ENCODE results near the gene FAM78A. TPM values are rescaled to one million over a fixed set of nuclear protein-coding genes. Genes with fewer than 3 reads are reported as not detected.

Gene FAM78A
- polyA plus RNA-seq, 1 experiment = 0.40 TPM

DNA sequence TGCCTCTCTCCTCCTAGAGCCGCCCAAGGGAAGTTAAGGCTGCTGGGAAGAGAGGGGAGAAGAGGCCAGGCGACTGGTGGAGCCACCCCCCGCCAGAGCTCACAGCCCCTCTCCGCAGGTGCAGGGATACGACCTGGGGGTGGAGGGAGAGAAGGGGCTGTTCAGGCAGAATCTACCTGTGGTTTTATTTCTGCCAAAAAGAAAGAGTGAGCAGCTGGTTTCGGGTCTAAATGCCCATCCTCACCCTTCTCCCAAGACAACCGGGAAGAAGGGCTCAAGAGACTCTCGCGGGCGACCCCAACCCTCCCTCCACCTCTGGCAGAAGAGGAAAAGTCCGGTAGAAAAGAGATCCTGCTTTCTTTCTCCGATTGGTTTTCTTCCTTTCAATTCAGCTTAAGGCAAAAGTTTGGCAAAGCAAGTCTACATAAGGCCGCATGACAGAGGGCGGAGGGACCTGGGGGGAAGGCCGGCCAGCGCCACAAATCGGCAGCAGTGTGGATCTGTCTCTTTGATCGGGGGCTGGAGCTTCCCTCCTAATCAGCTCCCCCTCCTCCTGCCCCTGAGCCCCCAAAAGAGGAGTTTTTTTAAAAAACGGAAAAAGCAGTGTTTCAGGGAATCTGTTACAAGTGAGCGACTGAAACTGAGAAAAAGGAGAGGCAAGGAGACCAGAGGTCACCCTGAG is 16.3 kb downstream of the FAM78A start:
- TF ChIP-seq, protein P1, sequence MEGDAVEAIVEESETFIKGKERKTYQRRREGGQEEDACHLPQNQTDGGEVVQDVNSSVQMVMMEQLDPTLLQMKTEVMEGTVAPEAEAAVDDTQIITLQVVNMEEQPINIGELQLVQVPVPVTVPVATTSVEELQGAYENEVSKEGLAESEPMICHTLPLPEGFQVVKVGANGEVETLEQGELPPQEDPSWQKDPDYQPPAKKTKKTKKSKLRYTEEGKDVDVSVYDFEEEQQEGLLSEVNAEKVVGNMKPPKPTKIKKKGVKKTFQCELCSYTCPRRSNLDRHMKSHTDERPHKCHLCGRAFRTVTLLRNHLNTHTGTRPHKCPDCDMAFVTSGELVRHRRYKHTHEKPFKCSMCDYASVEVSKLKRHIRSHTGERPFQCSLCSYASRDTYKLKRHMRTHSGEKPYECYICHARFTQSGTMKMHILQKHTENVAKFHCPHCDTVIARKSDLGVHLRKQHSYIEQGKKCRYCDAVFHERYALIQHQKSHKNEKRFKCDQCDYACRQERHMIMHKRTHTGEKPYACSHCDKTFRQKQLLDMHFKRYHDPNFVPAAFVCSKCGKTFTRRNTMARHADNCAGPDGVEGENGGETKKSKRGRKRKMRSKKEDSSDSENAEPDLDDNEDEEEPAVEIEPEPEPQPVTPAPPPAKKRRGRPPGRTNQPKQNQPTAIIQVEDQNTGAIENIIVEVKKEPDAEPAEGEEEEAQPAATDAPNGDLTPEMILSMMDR (IDR thresholded peaks at IDR 0.05; ENCODE audit: low read depth, low read length) = no peak
- H3K27me3 ChIP-seq (ENCODE audit: control insufficient read depth, insufficient read depth, low read length) = no peaks in the 10 kb centered on the region
- ChIA-PET CTCF (no interaction called here), POLR2A (no interaction called here)
- H3K9me3 ChIP-seq (ENCODE audit: control insufficient read depth, insufficient read depth, low read length) = no peaks in the 10 kb centered on the region; the same call in 1 of the 2 replicates
- H3K27ac ChIP-seq (ENCODE audit: low read depth, low read length) = no peak overlapping the region
- H3K4me3 ChIP-seq (ENCODE audit: low read depth, low read length) = no peak overlapping the region
- no peak for DNase-seq (ENCODE audit: low read depth, low spot score)

DNA sequence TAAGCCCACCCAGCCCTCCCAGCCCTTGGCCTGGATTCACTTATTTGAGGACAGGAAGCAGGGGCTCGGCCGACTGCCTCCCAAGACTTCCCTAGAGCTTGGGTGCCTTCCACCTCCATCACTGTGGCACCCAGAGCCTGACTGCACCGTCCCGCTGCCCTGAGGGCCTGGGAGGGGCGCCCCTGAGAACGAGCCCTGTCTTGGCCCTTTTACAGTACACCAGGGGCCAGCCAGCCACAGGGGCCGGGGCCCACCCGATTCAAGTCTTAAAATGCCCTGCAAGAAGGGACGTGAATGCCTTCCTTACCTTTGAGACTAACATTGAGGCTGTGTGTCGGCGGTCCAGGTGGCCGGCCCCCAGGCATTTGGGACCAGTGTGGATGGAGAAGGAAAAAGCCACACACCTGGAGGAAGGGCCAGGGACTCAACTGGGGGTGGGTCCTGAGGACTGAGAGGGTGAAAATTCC is 16.8 kb downstream of the FAM78A start:
- no peaks in the 10 kb centered on the region for H3K27me3 ChIP-seq (ENCODE audit: control insufficient read depth, insufficient read depth, low read length)
- TF ChIP-seq, protein P1 (IDR thresholded peaks at IDR 0.05; ENCODE audit: low read depth, low read length) = no peak
- H3K9me3 ChIP-seq (ENCODE audit: control insufficient read depth, insufficient read depth, low read length) = no peaks in the 10 kb centered on the region; the same call in 1 of the 2 replicates
- ChIA-PET POLR2A (no interaction called here), CTCF (no interaction called here)
- H3K4me3 ChIP-seq (ENCODE audit: low read depth, low read length) = no peak overlapping the region
- H3K27ac ChIP-seq (ENCODE audit: low read depth, low read length) = no peak overlapping the region
- DNase-seq (ENCODE audit: low read depth, low spot score) = no peak

DNA sequence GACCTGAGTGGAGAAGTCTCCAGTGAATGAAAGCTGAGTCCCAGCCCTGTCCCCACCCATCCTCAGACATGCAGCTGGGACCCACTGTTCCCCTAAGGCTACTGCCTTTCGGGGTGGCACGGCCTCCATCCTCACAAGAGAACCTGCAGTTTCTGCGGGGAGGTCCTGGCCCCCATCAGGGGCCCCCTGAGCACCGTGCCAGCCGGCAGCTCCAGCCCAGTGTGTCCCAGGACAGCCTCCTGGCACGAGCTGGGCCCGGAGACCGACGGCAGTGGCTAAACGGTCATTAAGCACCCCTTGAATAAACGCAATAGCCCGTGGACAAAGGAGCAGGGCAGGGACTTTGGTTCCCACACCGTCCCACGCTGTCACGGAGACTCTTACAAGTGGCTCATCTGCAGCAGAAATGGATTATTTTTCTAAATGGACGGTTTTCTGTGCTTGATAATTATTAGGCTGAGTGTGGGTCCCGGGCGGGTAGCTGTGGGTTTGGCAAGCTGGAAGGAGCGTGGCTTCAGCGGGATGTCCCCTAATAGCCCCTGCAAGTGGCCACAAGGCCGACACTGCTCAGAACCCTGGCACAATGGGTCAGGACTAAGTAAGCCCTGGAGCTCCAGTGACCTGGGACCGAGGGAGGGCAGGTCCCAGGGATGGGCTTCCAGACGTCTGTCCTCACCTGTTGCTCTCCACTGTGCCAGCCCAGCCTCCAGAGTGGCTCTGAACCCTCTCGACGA is 17.4 kb downstream of the FAM78A start:
- no peaks in the 10 kb centered on the region; the same call in 1 of the 2 replicates for H3K9me3 ChIP-seq (ENCODE audit: control insufficient read depth, insufficient read depth, low read length)
- H3K4me3 ChIP-seq (ENCODE audit: low read depth, low read length) = no peak overlapping the region
- TF ChIP-seq, protein P1 (IDR thresholded peaks at IDR 0.05; ENCODE audit: low read depth, low read length) = no peak
- CTCF ChIA-PET = no interaction called here
- POLR2A ChIA-PET = no interaction called here
- H3K27ac ChIP-seq (ENCODE audit: low read depth, low read length) = no peak overlapping the region
- H3K27me3 ChIP-seq (ENCODE audit: control insufficient read depth, insufficient read depth, low read length) = no peaks in the 10 kb centered on the region
- no peak for DNase-seq (ENCODE audit: low read depth, low spot score)

DNA sequence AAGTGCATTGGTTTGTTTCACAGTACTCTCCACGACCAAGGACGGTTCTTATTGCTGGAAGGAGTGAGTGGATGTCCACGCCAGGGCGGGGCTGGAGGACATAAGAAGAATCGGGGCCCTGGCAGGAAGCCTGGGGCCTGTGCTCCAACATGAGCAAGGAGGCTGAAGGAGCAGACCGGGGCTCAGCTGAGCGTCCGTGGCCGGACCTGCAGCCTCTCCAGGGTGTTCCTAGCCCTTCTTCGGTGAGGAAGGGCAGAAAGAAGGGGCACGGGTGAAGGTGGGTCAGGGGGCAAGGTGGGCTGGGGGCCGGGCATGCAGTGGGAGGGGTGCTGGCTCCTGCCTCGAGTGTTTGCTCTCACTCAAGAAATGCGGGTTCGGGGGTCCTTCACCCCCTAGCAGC is 18.1 kb downstream of the FAM78A start:
- Histone ChIP-seq H3K4me3 (ENCODE audit: low read depth, low read length) (no peak overlapping the region), H3K27me3 (ENCODE audit: control insufficient read depth, insufficient read depth, low read length) (no peaks in the 10 kb centered on the region), H3K27ac (ENCODE audit: low read depth, low read length) (no peak overlapping the region), H3K9me3 (ENCODE audit: control insufficient read depth, insufficient read depth, low read length) (no peaks in the 10 kb centered on the region; the same call in 1 of the 2 replicates)
- POLR2A ChIA-PET = no interaction called here
- TF ChIP-seq, protein P1 (IDR thresholded peaks at IDR 0.05; ENCODE audit: low read depth, low read length) = no peak
- no peak for DNase-seq (ENCODE audit: low read depth, low spot score)
- CTCF ChIA-PET = no interaction called here

Data from AG04450 (cell line).